Measurements from ENCODE around the gene FSHR.

Gene FSHR

GRCh38 chr2:48954311-48954710 is 200.0 kb downstream of the FSHR start:
- DNase-seq (ENCODE audit: low read depth in 2 of 2), result no peak

DNA sequence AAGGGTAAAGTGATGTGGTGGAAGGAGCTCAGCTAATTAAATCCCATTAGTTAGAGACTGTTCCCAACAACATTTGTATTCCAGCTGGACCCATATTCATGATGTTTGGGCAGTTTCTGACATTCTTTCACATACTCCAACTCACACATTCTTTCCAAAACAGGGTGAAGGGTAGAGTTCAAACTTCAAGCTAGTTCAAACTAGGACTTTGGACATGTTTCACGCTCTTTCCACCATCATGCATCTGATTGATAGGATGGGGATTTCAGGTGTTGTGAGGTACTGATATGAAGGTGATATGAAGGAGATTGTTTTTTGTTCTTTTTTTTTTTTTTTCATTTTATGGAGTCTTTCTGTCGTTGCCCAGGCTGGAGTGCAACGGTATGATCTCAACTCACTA is 201.7 kb downstream of the FSHR start:
- no peak for DNase-seq (ENCODE audit: low read depth in 2 of 2)

GRCh38 chr2:48952143-48952542 is 202.2 kb downstream of the FSHR start:
- DNase-seq (ENCODE audit: low read depth in 2 of 2), result no peak

DNA sequence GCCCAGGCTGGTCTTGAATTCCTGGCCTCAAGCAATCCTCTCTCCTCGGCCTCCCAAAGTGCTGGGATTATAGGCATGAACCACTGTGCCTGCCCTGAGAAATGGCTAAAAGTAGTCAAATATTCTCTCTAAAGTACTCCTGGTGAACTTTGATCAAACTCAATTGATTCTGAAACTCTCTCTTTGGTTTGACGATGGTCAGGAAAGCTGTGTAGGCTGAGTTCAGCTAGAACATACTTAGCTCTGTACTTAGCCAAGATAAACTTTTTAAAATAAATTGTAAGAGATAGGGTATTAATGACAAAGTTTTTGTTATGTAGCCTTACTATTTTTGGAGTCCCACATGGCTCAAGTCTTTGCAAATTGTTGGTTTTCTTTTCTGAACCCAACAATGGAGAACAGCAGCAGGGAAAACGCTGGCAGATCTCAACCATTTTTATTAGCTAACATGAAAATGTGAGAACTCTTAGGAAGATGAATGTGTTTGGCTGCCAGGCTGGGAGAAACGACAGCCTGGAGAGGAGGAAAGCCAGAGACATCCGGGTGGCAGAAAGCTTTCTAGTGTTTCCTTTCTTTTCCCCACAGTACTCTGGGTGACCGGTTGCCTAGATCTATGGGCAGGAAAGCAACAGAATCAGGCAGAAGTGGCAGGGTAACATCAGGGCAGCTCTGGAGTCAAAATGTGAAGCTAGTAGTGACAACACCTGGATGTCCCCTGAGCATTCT is 205.8 kb downstream of the FSHR start:
- no peak for DNase-seq (ENCODE audit: low read depth in 2 of 2)

DNA sequence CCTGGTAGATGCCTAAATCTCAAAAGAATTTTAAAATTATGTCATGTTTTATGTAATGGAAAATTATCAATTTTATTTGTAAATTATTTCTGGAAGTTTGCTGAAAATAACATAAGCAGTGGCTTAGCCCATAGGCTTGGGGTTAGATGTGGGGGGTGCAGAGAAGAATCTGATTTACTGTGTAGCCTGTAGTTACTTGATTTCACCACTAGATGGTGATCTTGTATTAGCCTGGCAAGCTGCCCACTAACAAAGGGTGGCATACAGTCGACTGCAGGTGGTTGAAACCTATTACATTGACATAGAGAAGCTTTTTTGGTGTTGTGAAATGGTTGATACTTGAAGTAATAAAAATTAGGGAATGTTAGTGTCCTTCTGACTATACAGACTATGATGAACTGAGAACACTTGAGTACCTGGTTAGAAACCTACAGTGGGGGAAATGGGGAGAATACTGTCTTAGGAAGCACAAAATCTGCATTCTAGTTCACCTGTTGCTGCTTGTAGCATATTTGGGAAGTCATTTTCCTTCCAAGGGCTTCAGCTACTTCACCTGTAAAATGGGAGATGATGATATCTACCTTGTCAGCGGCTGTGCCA is 207.8 kb downstream of the FSHR start:
- no peak for DNase-seq (ENCODE audit: low read depth in 2 of 2)

DNA sequence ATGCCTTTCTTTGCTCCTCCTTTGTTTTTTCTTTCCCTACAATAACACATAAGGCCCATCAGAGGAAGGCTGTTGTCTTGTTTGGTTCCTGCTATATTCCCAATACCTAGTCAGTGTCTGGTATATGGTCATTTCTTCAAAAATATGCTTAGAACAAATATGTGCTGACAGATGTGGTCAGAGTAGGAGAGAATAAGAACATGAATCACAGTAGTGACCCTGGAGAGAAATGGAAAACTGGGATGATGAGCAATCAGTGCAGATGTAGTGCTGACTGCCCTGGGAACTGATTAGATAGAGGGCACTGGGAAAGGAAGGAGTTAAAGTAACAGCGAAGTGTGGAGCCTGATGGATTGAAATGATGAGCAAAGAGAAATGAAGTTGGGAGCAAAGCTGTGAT is 209.4 kb downstream of the FSHR start:
- no peak for DNase-seq (ENCODE audit: low read depth in 2 of 2)

GRCh38 chr2:48943436-48943835 is 210.9 kb downstream of the FSHR start:
- DNase-seq (ENCODE audit: low read depth in 2 of 2), result no peak

- DNase-seq (ENCODE audit: low read depth in 2 of 2), result no peak
Observed at GRCh38 chr2:48941908-48942307, 212.4 kb downstream of the FSHR start.

DNA sequence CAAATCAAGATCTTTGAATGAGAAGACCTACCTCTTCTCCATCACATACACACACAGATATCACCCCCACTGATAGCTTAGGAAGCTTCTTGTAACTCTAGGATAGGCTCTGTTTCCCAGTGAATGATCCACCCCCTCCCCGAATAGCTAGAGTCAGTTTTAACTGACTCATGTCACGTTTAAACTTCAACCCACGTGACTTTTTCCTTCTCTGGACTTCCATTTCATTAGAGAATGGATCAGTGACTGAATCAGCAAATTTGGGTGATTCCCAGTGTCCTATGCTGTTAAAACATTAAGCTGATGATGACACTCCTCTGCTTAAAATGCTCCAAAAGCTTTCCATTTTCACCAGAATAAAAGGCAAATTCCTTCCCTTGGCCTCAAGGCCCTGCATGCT is 212.9 kb downstream of the FSHR start:
- DNase-seq (ENCODE audit: low read depth in 2 of 2), result no peak

DNA sequence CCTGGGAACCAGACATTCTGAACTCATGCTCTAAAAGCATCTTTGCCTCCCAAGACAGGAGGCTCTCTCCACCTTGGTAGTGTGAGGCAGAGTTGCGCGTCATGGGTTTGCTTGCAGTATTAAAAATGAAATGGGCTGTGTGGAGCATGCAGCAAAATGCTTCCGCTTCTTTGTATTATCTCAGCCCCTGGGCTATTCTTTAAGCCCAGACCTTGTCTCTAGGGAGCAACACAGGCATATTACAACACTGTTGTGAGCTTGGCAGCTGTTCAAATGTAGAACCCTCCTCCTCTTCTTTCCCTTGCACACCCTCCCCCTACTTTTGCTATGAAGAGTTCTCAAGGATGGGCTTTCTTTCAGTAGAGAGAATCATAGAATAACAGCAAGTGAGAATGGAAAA is 213.7 kb downstream of the FSHR start:
- DNase-seq (ENCODE audit: low read depth in 2 of 2), result no peak

GRCh38 chr2:48939232-48939631 is 215.1 kb downstream of the FSHR start:
- no peak for DNase-seq (ENCODE audit: low read depth in 2 of 2)

DNA sequence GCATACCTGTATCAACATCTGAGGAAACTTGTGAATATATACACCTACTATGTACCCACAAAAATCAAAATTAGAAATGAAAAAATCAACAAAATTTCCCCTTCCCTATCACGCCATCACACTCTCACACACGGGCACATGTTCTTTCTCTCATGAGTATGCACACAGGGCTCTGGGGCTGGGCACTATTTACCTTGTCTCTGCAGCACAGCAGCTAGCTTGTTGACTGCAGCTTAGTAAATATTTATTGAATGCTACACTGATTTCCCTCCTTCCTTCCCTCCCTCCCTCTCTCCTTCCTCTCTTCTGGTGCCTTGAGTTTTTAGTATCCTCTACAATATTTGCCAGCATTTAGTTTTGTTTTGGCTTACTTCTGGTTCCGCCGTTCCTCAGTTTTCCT is 216.1 kb downstream of the FSHR start:
- DNase-seq (ENCODE audit: low read depth in 2 of 2), result no peak

GRCh38 chr2:48934807-48935206 is 219.5 kb downstream of the FSHR start:
- DNase-seq (ENCODE audit: low read depth in 2 of 2), result no peak

- DNase-seq (ENCODE audit: low read depth in 2 of 2), result no peak
Observed at GRCh38 chr2:48933828-48934497, 220.4 kb downstream of the FSHR start.

DNA sequence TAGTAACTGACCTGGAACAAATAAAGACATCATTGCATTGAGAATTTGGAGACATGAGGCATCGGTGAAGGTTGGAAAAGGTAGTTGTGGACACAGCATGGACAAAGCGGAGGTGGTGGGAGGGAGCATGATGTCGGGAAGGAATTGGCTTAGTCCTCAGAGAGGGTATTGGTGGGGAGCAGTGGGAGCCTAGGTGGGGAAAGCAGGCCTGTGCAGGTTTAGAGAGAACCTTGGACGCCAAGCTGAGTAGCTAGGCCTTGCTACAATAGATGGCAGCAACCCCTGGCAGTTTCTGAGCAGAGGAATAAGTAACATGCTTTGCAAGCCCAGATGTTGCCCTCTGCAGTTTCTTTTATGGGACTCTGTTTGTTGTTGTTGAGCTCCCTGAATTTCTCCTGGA is 221.6 kb downstream of the FSHR start:
- no peak for DNase-seq (ENCODE audit: low read depth in 2 of 2)

GRCh38 chr2:48929571-48930301 is 224.6 kb downstream of the FSHR start:
- no peak for DNase-seq (ENCODE audit: low read depth in 2 of 2)

GRCh38 chr2:48927355-48927754 is 227.0 kb downstream of the FSHR start:
- no peak for DNase-seq (ENCODE audit: low read depth in 2 of 2)

DNA sequence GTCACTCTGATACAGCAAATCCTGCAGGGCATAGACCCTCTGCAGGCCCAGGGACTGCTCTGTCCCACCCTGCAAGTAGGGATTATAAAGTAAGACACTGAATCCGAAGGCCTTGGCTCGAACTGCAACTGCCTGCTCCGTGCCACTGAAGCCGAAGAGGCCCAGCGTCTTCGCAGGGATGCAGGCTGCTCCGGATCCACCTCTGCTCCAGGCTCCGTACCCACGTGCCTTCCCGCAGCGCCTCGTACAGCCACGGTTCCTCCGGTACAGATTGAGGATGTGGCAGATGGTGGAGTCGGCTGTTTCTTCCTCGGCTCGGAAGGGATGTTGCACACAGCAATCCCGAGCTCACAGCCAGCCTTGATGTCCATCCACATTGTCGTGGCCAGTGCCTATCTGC is 238.4 kb downstream of the FSHR start:
- DNase-seq (ENCODE audit: low read depth in 2 of 2), result no peak

GRCh38 chr2:48915227-48915626 is 239.1 kb downstream of the FSHR start:
- DNase-seq (ENCODE audit: low read depth in 2 of 2), result no peak

- DNase-seq (ENCODE audit: low read depth in 2 of 2), result no peak
Observed at GRCh38 chr2:48914477-48915089, 239.7 kb downstream of the FSHR start.
